A549 (cell line): ENCODE results near the gene RABGAP1.

Experiments used
- POLR2A ChIP-seq: IDR thresholded peaks from 2 replicates; pipeline ENCODE4 v1.6.1; 2012; ENCODE audit warnings: mild to moderate bottlenecking, low read length
- TF ChIP-seq, protein P1 (sequence below): fragments of >200 bp; sonication (Bioruptor Twin); formaldehyde crosslinking; IDR thresholded peaks from 3 replicates; pipeline ENCODE4 v1.5.1; 2016

DNA sequence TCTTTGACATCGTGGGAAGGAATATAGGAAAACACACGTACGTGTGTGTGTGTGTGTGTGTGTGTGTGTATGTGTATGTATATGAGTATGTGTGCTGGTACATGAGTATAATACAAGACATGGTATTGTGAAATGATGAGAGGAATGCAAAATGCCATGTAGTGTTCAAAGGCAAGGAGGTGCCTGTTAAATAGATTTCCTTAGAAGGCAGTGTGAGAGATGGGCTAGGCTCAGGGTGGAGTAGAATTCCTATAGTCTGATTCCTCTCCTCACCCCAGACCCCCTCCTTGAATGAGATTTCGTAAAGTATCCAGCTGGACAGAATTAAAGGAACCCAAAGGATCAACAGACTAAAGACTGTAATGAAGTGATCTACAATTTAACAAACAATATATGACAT is 103.8 kb downstream of the RABGAP1 start:
- TF ChIP-seq, protein P1, sequence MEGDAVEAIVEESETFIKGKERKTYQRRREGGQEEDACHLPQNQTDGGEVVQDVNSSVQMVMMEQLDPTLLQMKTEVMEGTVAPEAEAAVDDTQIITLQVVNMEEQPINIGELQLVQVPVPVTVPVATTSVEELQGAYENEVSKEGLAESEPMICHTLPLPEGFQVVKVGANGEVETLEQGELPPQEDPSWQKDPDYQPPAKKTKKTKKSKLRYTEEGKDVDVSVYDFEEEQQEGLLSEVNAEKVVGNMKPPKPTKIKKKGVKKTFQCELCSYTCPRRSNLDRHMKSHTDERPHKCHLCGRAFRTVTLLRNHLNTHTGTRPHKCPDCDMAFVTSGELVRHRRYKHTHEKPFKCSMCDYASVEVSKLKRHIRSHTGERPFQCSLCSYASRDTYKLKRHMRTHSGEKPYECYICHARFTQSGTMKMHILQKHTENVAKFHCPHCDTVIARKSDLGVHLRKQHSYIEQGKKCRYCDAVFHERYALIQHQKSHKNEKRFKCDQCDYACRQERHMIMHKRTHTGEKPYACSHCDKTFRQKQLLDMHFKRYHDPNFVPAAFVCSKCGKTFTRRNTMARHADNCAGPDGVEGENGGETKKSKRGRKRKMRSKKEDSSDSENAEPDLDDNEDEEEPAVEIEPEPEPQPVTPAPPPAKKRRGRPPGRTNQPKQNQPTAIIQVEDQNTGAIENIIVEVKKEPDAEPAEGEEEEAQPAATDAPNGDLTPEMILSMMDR, result no peak
- TF ChIP-seq POLR2A, result no peak
